AG04449 (cell line): ENCODE measurements around the gene DZIP3.

Source experiments
- CTCF ChIA-PET: fragments of 350-600 bp; formaldehyde crosslinking; extraction: SDS; loops from one replicate; lab custom pipeline; 2021; ENCODE audit warnings: antibody characterized with exemption; lab: Yijun Ruan, JAX
- POLR2A ChIA-PET: fragments of 400-600, 350-600 bp; formaldehyde crosslinking; extraction: SDS; loops from one replicate; lab custom pipeline; 2020; ENCODE audit warnings: antibody characterized with exemption, inconsistent platforms; lab: Yijun Ruan, JAX
- DNase-seq: peaks from one replicate; pipeline ENCODE4 v3.0.0-alpha.2; 2010; ENCODE audit warnings: low read depth, low spot score
- H3K4me3 ChIP-seq: 2 replicates; pipeline ENCODE4 v1.5.1; 2011; ENCODE audit warnings: low read depth, mild to moderate bottlenecking, control low read depth, low read length
- TF ChIP-seq, protein P1 (sequence below): IDR thresholded peaks from one replicate; pipeline ENCODE4 v1.5.1; 2011; ENCODE audit warnings: mild to moderate bottlenecking, moderate library complexity, low read length, control low read depth, inconsistent platforms; ENCODE audit not compliant: insufficient read depth; ENCODE audit errors: missing control alignments

DZIP3 gene

DNA sequence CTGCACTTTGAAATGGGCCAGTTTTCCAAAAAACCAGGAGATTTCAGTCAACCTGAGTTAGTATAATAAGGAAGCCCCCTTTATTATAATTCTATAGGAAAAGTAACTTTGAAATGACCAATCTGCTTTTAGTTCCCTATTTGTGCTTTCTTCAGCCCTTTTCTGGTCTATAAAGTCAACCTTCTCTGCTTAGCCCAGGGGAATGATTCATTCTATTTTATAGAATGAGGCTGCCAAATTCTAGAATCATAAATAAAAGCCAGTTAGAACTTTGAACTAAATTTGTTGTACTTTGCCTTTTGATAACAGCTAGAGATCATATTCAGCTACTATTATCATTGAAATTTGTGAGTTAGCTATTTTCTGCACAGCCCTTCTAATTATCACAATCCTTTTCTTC lies 25.0 kb upstream of the DZIP3 start:
- ChIA-PET POLR2A (no interaction called here), CTCF (interaction anchor here (0.8 to 1.8 kb wide), 2 partner anchors 10 to 75 kb away, joined by 3 to 5 read pairs; no protein-coding TSS in a partner anchor)
- TF ChIP-seq, protein P1, sequence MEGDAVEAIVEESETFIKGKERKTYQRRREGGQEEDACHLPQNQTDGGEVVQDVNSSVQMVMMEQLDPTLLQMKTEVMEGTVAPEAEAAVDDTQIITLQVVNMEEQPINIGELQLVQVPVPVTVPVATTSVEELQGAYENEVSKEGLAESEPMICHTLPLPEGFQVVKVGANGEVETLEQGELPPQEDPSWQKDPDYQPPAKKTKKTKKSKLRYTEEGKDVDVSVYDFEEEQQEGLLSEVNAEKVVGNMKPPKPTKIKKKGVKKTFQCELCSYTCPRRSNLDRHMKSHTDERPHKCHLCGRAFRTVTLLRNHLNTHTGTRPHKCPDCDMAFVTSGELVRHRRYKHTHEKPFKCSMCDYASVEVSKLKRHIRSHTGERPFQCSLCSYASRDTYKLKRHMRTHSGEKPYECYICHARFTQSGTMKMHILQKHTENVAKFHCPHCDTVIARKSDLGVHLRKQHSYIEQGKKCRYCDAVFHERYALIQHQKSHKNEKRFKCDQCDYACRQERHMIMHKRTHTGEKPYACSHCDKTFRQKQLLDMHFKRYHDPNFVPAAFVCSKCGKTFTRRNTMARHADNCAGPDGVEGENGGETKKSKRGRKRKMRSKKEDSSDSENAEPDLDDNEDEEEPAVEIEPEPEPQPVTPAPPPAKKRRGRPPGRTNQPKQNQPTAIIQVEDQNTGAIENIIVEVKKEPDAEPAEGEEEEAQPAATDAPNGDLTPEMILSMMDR: no peak
- no peak for DNase-seq
- H3K4me3 ChIP-seq: no peak overlapping the region

DNA sequence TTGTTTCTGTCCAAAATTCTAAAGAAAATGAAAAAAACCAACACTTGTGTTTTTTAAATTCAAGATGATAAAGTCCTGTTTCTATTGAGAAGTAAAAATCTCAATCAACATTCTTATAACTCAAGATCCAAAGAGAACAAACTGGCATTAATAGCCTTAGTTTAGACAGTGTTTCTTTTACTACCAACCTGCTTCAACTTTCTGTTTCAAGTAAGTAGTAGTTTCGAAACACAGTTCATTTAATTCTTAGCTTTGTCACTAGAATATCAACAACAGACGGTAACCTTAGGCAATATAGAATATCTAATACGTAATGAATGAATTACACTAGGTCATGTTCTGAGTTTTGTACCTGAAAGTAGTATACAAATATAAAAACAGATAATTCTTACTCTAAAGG lies 24.0 kb upstream of the DZIP3 start:
- no peak for DNase-seq
- TF ChIP-seq, protein P1: no peak
- ChIA-PET CTCF (interaction anchor here (0.6 to 1.8 kb wide), 4 partner anchors 11 to 638 kb away, joined by 3 to 5 read pairs (median 4); no protein-coding TSS in a partner anchor), POLR2A (no interaction called here)
- H3K4me3 ChIP-seq: no peak overlapping the region

DNA sequence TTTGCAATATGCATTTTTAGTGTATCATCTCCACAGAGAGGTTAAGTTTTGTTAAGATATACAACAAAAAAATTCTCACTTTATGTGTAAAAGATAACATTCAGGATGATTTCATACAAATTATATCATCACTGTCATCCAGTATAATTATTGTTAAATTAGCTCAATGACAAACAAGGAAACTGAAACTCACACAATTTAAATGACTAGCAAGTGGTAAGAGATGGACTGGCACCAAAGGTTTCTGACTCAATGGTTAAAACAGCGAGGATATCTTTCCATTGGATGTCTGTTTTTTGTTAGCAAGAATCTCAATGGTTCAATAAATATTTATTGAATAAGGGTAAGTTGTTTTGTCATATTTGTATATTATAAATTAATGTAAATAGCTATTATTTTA lies 22.9 kb upstream of the DZIP3 start:
- no peak for DNase-seq
- H3K4me3 ChIP-seq: no peak overlapping the region
- POLR2A ChIA-PET: no interaction called here
- CTCF ChIA-PET: interaction anchor here (0.9 kb wide), 2 partner anchors 14 to 77 kb away, joined by 3 read pairs; no protein-coding TSS in a partner anchor
- TF ChIP-seq, protein P1: no peak

DNA sequence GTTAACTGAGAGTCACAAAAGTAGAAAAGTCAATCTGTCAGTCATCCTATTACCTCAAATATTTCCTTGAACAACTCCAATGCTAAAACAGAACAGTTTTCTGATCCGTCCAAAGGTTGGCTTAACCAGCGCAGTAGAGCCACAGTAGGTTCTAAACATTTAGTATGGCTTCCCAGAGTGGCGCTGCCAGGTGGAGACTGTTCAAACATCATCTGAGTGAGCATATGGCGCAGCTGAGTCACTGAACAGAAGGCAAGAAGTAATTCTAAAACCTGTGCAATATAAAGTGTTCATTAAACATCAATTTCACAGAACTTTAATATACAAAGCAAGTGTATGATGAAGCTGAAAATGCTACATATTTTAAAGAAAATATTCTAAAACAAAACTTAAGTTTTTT lies 20.2 kb upstream of the DZIP3 start:
- no peak overlapping the region for H3K4me3 ChIP-seq

DNA sequence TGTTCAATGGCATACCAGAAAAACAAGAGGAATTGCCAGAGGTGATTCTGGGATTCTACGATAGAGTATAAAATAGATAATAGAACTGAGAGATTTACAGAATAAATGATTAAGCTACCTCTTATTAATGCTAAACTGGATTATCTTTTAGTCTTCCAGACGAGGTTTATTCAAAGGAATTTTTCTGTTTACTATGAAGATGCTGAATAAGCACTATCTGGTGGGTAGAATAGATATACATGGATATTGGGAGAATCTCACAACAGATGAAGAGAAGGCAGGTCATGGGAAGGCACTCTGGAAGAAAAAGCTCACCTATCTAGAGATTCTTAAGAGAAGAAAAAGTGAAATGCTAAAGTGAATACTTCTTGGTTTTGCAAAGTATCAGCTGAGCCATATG lies 11.5 kb upstream of the DZIP3 start:
- ChIA-PET CTCF (no interaction called here), POLR2A (interaction anchor here (0.9 kb wide), 1 partner anchor 11 kb away, joined by 4 read pairs; the partner anchor contains the start of genes CIP2A and DZIP3)
- TF ChIP-seq, protein P1: no peak
- H3K4me3 ChIP-seq: no peak overlapping the region
- DNase-seq: no peak

More for the DNA sequence above, 20.2 kb upstream of the DZIP3 start:
- DNase-seq: no peak
- CTCF ChIA-PET: no interaction called here
- TF ChIP-seq, protein P1: no peak
- POLR2A ChIA-PET: no interaction called here

DNA sequence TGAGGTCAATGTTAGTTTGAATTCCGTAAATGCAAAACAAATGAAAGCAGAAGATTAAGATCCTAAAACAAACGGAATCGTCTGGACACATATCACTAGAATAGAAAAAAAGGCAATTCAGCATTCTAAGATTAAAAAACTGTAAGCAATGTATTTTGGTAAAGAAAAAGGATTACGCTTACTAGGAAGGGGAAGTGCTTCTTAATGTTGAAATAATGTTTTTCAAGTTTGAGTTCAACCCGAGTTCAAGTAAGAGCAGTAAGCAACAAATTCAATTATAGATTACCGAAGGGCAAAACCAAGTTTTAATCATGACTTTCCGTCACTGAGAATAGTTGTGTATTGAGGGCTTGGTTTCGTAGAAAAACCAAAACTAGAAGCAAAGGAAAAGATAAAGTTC lies 921 bp upstream of the DZIP3 start:
- peak overlapping the region; percentile 96 for H3K4me3 ChIP-seq
- ChIA-PET CTCF (interaction anchor here (1.3 to 2.9 kb wide), 2 partner anchors 10 to 37 kb away, joined by 4 to 9 read pairs; no protein-coding TSS in a partner anchor), POLR2A (no interaction called here)
- TF ChIP-seq, protein P1: no peak
- no peak for DNase-seq
